ENCODE measurements around the gene PEX11G.

- TF ChIP-seq EZH2phosphoT487 (IDR thresholded peaks at IDR 0.05; ENCODE audit: insufficient read depth, low read depth): no peak
- TF ChIP-seq EZH2 (IDR thresholded peaks at IDR 0.05; ENCODE audit: insufficient read depth, poor library complexity, severe bottlenecking): no peak
Observed at GRCh38 chr19:7450243-7451223, 38.3 kb downstream of the PEX11G start.
